Karpas-422 (cell line): ENCODE results near the gene HIPK3. TPM values are rescaled to one million over a fixed set of nuclear protein-coding genes. Genes with fewer than 3 reads are reported as not detected.

Experiments
- DNase-seq: peaks from one replicate; pipeline ENCODE4 v3.0.0-alpha.2; 2015
- H2AFZ ChIP-seq: fragments of 200-600 bp; sonication (generic); 2 replicates; pipeline ENCODE4 v1.6.1; 2014; ENCODE audit warnings: antibody characterized with exemption, low read length, mixed read lengths
- H3K27ac ChIP-seq: fragments of 200-600 bp; sonication (generic); 2 replicates; pipeline ENCODE4 v1.5.1; 2014; ENCODE audit warnings: mild to moderate bottlenecking, low read length, moderate library complexity
- H3K27me3 ChIP-seq: fragments of 200-600 bp; sonication (generic); 2 replicates; pipeline ENCODE4 v1.6.1; 2014; ENCODE audit warnings: low read length, mixed read lengths
- H3K36me3 ChIP-seq: fragments of 200-600 bp; sonication (generic); 2 replicates; pipeline ENCODE4 v1.6.1; 2014; ENCODE audit warnings: low read length, mixed read lengths; ENCODE audit not compliant: insufficient read depth
- H3K4me1 ChIP-seq: fragments of 200-600 bp; sonication (generic); 2 replicates; pipeline ENCODE4 v1.6.1; 2014; ENCODE audit warnings: mild to moderate bottlenecking, low read length, mixed read lengths
- H3K4me2 ChIP-seq: fragments of 200-600 bp; sonication (generic); 2 replicates; pipeline ENCODE4 v1.6.1; 2014; ENCODE audit warnings: low read length, low read depth, mild to moderate bottlenecking; ENCODE audit not compliant: poor library complexity, severe bottlenecking
- H3K4me3 ChIP-seq: fragments of 200-600 bp; sonication (generic); 2 replicates; pipeline ENCODE4 v1.5.1; 2014; ENCODE audit warnings: mild to moderate bottlenecking, antibody characterized with exemption, low read length, mixed read lengths
- H3K79me2 ChIP-seq: fragments of 200-600 bp; sonication (generic); 2 replicates; pipeline ENCODE4 v1.6.1; 2014; ENCODE audit warnings: mild to moderate bottlenecking, low read length, mixed read lengths
- H3K9ac ChIP-seq: fragments of 200-600 bp; sonication (generic); 2 replicates; pipeline ENCODE4 v1.6.0; 2014; ENCODE audit warnings: low read length
- H3K9me2 ChIP-seq: fragments of 200-600 bp; sonication (generic), shearing (Covaris generic); replicated peaks from 2 replicates; pipeline ENCODE4 v1.6.0; 2014; ENCODE audit warnings: mild to moderate bottlenecking, low read length, moderate library complexity; ENCODE audit not compliant: insufficient read depth
- H3K9me3 ChIP-seq: fragments of 300-700, 200-600 bp; sonication (generic); 2 replicates; pipeline ENCODE4 v1.6.1; 2014; ENCODE audit warnings: low read length, mixed read lengths
- H4K20me1 ChIP-seq: fragments of 200-600 bp; sonication (generic); 2 replicates; pipeline ENCODE4 v1.6.1; 2014; ENCODE audit warnings: mild to moderate bottlenecking, antibody characterized with exemption, low read length, low read depth; ENCODE audit not compliant: insufficient read depth
- total RNA-seq: library from RNA; depleted of rRNA; stranded (reverse); fragments of >200 nt; shearing (Covaris generic); gene quantifications from 2 replicates; pipeline ENCODE4 v1.2.3, GENCODE V29; 2014; ENCODE audit warnings: low replicate concordance

HIPK3 gene
- total RNA-seq, 1 experiment from 2014 or later, result 67.0 TPM

GRCh38 chr11:33311680-33312079 is 54.5 kb downstream of the HIPK3 start:
- Histone ChIP-seq H3K9me3 (no peaks in the 10 kb centered on the region), H3K4me1 (peaks cover 20% of the 10 kb centered on the region), H3K4me3 (no peak overlapping the region), H2AFZ (no peak overlapping the region), H3K27ac (no peak overlapping the region), H4K20me1 (no peaks in the 10 kb centered on the region; the same call in 1 of the 2 replicates), H3K9me2 (no peaks in the 10 kb centered on the region), H3K36me3 (no peaks in the 10 kb centered on the region), H3K27me3 (no peaks in the 10 kb centered on the region), H3K4me2 (no peak overlapping the region), H3K79me2 (peaks cover 88% of the 10 kb centered on the region), H3K9ac (no peak overlapping the region)
- no peak for DNase-seq

GRCh38 chr11:33315822-33316221 is 58.6 kb downstream of the HIPK3 start:
- Histone ChIP-seq H3K4me2 (no peak overlapping the region), H3K9ac (no peak overlapping the region), H2AFZ (no peak overlapping the region), H3K4me3 (no peak overlapping the region), H3K27ac (no peak overlapping the region), H3K36me3 (no peaks in the 10 kb centered on the region), H3K4me1 (peaks cover 30% of the 10 kb centered on the region), H3K79me2 (peaks cover 93% of the 10 kb centered on the region), H3K9me3 (no peaks in the 10 kb centered on the region), H3K9me2 (no peaks in the 10 kb centered on the region), H4K20me1 (no peaks in the 10 kb centered on the region; the same call in 1 of the 2 replicates), H3K27me3 (no peaks in the 10 kb centered on the region)
- DNase-seq, result no peak

- Histone ChIP-seq H3K9me2 (no peaks in the 10 kb centered on the region), H3K4me2 (no peak overlapping the region), H3K36me3 (no peaks in the 10 kb centered on the region), H3K79me2 (peaks cover 92% of the 10 kb centered on the region), H3K9me3 (no peaks in the 10 kb centered on the region), H4K20me1 (no peaks in the 10 kb centered on the region; the same call in 1 of the 2 replicates), H3K4me1 (peaks cover 33% of the 10 kb centered on the region), H3K4me3 (no peak overlapping the region), H3K9ac (no peak overlapping the region), H3K27me3 (no peaks in the 10 kb centered on the region), H3K27ac (no peak overlapping the region), H2AFZ (no peak overlapping the region)
- DNase-seq, result no peak
These were observed 60.5 kb downstream of the HIPK3 start for GRCh38 chr11:33317662-33318061.

DNA sequence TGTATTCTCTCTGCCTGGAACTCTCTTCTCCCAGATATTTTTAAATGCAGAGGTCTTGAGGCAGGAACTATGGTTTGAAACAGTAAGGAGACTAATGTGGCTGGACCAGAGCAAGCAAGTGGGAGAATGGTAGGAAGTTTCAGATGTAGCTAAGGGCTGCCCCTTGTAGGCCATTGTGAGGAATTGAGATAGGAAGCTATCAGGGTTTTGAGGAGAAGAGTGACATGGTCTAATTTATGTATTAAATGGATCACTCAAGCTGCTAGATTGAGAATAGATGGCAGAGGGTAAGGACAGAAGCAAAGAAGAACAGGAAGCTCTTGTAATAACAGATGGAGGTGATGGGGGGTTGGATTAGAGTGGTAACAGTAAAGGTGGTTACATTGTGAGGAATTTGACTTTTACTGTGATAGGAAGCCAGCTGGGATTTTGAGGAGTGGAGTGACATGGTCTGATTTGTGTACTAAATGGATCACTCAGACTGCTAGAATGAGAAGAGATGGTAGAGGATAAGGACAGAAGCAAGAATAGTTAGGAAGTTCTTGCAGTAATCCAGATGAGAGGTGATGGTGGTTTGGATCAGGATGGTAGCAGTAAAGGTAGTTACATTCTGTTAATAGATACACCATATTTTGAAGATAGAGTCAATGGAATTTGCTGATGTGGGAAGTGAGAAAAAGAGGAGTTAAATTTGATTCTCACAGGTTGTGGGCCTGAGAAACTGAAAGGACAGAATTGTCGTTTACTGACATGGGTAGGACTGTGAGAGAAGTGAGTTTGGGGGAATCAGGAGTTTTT is 63.0 kb downstream of the HIPK3 start:
- Histone ChIP-seq H2AFZ (no peak overlapping the region), H3K4me1 (peaks cover 46% of the 10 kb centered on the region), H3K27me3 (no peaks in the 10 kb centered on the region), H3K4me3 (no peak overlapping the region), H3K9me3 (no peaks in the 10 kb centered on the region), H3K9me2 (no peaks in the 10 kb centered on the region), H4K20me1 (no peaks in the 10 kb centered on the region; the same call in 1 of the 2 replicates), H3K79me2 (peaks cover 92% of the 10 kb centered on the region), H3K9ac (peak overlapping the region; percentile 26; the same call in 1 of the 2 replicates), H3K36me3 (no peaks in the 10 kb centered on the region), H3K4me2 (peak overlapping the region; percentile 42), H3K27ac (peak overlapping the region; percentile 66)
- DNase-seq, result no peak

DNA sequence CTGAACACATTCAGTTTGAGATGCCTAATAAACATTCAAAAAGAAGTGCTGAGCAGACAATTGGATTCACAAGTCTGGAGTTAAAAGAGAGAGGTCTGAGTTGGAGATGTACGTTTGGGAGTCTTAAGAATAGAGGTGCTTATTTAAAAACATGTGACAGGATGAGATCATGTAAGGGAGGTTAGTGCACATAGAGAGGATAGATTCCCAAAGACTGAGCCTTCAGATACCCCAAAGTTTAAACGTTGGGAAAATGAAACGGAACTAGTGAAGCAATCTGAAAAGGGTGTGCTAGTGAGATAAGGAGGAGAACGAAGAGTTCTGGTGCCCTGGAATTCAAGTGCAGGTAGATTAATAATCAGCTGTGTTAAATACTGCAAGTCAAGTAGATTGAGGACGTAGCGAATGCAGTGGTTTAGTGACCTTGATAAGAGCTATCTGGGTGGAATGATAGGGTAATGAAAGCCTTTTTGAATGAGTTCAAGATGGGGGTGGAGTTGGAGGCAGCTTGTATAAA is 63.7 kb downstream of the HIPK3 start:
- Histone ChIP-seq H3K36me3 (no peaks in the 10 kb centered on the region), H3K27ac (peak overlapping the region; percentile 66), H2AFZ (no peak overlapping the region), H3K4me3 (no peak overlapping the region), H3K9me2 (no peaks in the 10 kb centered on the region), H3K4me1 (peaks cover 52% of the 10 kb centered on the region), H3K4me2 (peak overlapping the region; percentile 42), H3K9ac (peak overlapping the region; percentile 26; the same call in 1 of the 2 replicates), H4K20me1 (no peaks in the 10 kb centered on the region; the same call in 1 of the 2 replicates), H3K79me2 (peaks cover 92% of the 10 kb centered on the region), H3K9me3 (no peaks in the 10 kb centered on the region), H3K27me3 (no peaks in the 10 kb centered on the region)
- DNase-seq, result no peak

GRCh38 chr11:33321422-33321821 is 64.2 kb downstream of the HIPK3 start:
- H2AFZ ChIP-seq, result no peak overlapping the region
- peak overlapping the region; percentile 42 for H3K4me2 ChIP-seq
- H3K27me3 ChIP-seq, result no peaks in the 10 kb centered on the region
- no peak for DNase-seq
- peak overlapping the region; percentile 66 for H3K27ac ChIP-seq
- no peak overlapping the region for H3K9ac ChIP-seq
- no peaks in the 10 kb centered on the region for H3K9me3 ChIP-seq
- H3K36me3 ChIP-seq, result no peaks in the 10 kb centered on the region
- peaks cover 92% of the 10 kb centered on the region for H3K79me2 ChIP-seq
- H3K4me1 ChIP-seq, result peaks cover 53% of the 10 kb centered on the region
- no peaks in the 10 kb centered on the region; the same call in 1 of the 2 replicates for H4K20me1 ChIP-seq
- no peak overlapping the region for H3K4me3 ChIP-seq
- H3K9me2 ChIP-seq, result no peaks in the 10 kb centered on the region

DNA sequence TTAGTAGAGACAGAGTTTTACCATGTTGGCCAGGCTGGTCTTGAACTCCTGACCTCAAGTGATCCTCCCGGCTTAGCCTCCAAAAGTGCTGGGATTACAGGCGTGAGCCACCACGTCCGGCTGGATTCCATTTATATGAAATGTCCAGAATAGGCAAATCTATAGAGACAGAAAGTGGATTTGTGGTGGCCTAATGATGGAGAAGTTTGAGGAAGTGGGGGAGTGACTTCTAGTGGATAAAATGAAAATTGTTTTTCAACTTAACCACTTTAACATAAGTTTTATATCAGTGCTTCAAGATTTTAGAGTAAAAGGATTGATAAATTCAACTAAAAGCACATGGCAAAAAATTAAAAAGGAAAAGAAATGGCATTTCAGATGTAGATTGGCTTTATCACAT is 66.2 kb downstream of the HIPK3 start:
- Histone ChIP-seq H3K9me3 (no peaks in the 10 kb centered on the region), H3K27ac (peak overlapping the region; percentile 82), H4K20me1 (no peaks in the 10 kb centered on the region), H3K9me2 (no peaks in the 10 kb centered on the region), H3K4me3 (peak overlapping the region; percentile 25; the same call in 1 of the 2 replicates), H3K9ac (peak overlapping the region; percentile 32; the same call in 1 of the 2 replicates), H3K4me1 (peaks cover 53% of the 10 kb centered on the region), H3K4me2 (peak overlapping the region; percentile 57), H3K79me2 (peaks cover 96% of the 10 kb centered on the region), H3K36me3 (no peaks in the 10 kb centered on the region), H2AFZ (no peak overlapping the region), H3K27me3 (no peaks in the 10 kb centered on the region)
- DNase-seq, result peak; percentile 56

- H3K9ac ChIP-seq, result peak overlapping the region; percentile 32; the same call in 1 of the 2 replicates
- H4K20me1 ChIP-seq, result no peaks in the 10 kb centered on the region
- no peaks in the 10 kb centered on the region for H3K9me3 ChIP-seq
- peak; percentile 71 for DNase-seq
- no peaks in the 10 kb centered on the region for H3K36me3 ChIP-seq
- peak overlapping the region; percentile 82 for H3K27ac ChIP-seq
- peak overlapping the region; percentile 57 for H3K4me2 ChIP-seq
- H3K27me3 ChIP-seq, result no peaks in the 10 kb centered on the region
- peaks cover 53% of the 10 kb centered on the region for H3K4me1 ChIP-seq
- no peak overlapping the region for H2AFZ ChIP-seq
- no peaks in the 10 kb centered on the region for H3K9me2 ChIP-seq
- H3K4me3 ChIP-seq, result peak overlapping the region; percentile 25; the same call in 1 of the 2 replicates
- peaks cover 91% of the 10 kb centered on the region for H3K79me2 ChIP-seq
These were observed 67.3 kb downstream of the HIPK3 start for GRCh38 chr11:33324302-33324985.
